Liver (tissue), 9 donors: Measurements from ENCODE around the gene ZNF620. TPM values are rescaled to one million over a fixed set of nuclear protein-coding genes. Genes with fewer than 3 reads are reported as not detected.

ENCODE experiments used
- DNase-seq: peaks from one replicate; pipeline ENCODE4 v3.0.0-alpha.2; 2017; ENCODE audit warnings: low spot score
- H3K27ac ChIP-seq, 2 donors: one replicate each; pipeline ENCODE4 v1.7.0; 2013; ENCODE audit warnings: inconsistent platforms in 2 of 2, low read length in 2 of 2, control low read depth in 1 of 2, low read depth in 1 of 2, mild to moderate bottlenecking in 1 of 2
- H3K27me3 ChIP-seq, 4 donors: one replicate each; pipeline versions ENCODE4 v1.6.1 to v1.7.0; 2013; ENCODE audit warnings: low read length in 3 of 4, inconsistent platforms in 1 of 4, mild to moderate bottlenecking in 1 of 4, moderate library complexity in 1 of 4; ENCODE audit not compliant: control insufficient read depth in 4 of 4, insufficient read depth in 4 of 4
- H3K36me3 ChIP-seq, 4 donors: one replicate each; pipeline versions ENCODE4 v1.6.1 to v1.7.0; 2013; ENCODE audit warnings: low read length in 3 of 4, mild to moderate bottlenecking in 3 of 4, low read depth in 1 of 4, moderate library complexity in 1 of 4; ENCODE audit not compliant: control insufficient read depth in 4 of 4, insufficient read depth in 3 of 4
- H3K4me1 ChIP-seq, 4 donors: one replicate each; pipeline versions ENCODE4 v1.6.1 to v1.7.0; 2013; ENCODE audit warnings: low read length in 3 of 4, mild to moderate bottlenecking in 3 of 4, moderate library complexity in 1 of 4; ENCODE audit not compliant: control insufficient read depth in 4 of 4, insufficient read depth in 4 of 4
- H3K4me3 ChIP-seq, 3 donors: one replicate each; pipeline versions ENCODE4 v1.6.1 to v1.7.0; 2013; ENCODE audit warnings: low read length in 3 of 3, control low read depth in 1 of 3, low read depth in 1 of 3, mild to moderate bottlenecking in 1 of 3
- H3K9ac ChIP-seq, 2 donors: one replicate each; pipeline ENCODE4 v1.7.0; 2013; ENCODE audit warnings: low read length in 2 of 2, mild to moderate bottlenecking in 2 of 2, moderate library complexity in 2 of 2, control low read depth in 1 of 2, low read depth in 1 of 2
- H3K9me3 ChIP-seq, 4 donors: one replicate each; pipeline versions ENCODE4 v1.6.1 to v1.7.0; 2013; ENCODE audit warnings: low read length in 3 of 4; ENCODE audit not compliant: control insufficient read depth in 4 of 4
- EGR1 ChIP-seq, 2 donors: IDR thresholded peaks; 2 replicates each; pipeline ENCODE4 v1.6.1; 2016 to 2018; ENCODE audit warnings: antibody characterized with exemption in 2 of 2, low read depth in 2 of 2
- FOXA1 ChIP-seq: IDR thresholded peaks from 2 replicates; pipeline ENCODE4 v1.6.1; 2016; ENCODE audit warnings: antibody characterized with exemption
- FOXA2 ChIP-seq: IDR thresholded peaks from 2 replicates; pipeline ENCODE4 v1.6.1; 2016; ENCODE audit warnings: antibody characterized with exemption
- GABPA ChIP-seq, 2 donors: IDR thresholded peaks in 1 of 2; conservative IDR thresholded peaks in 1 of 2; 2 replicates each; pipeline ENCODE4 v1.6.1; 2016; ENCODE audit warnings: antibody characterized with exemption in 2 of 2, mild to moderate bottlenecking in 1 of 2, moderate library complexity in 1 of 2
- HNF4A ChIP-seq, 2 donors: conservative IDR thresholded peaks; 2 replicates each; pipeline ENCODE4 v1.6.1; 2016; ENCODE audit warnings: antibody characterized with exemption in 2 of 2, mild to moderate bottlenecking in 2 of 2
- HNF4G ChIP-seq: IDR thresholded peaks from 2 replicates; pipeline ENCODE4 v1.6.1; 2016; ENCODE audit warnings: antibody characterized with exemption
- JUND ChIP-seq, 2 donors: IDR thresholded peaks; 2 replicates each; pipeline ENCODE4 v1.6.1; 2016; ENCODE audit warnings: antibody characterized with exemption in 2 of 2
- NR2F2 ChIP-seq: IDR thresholded peaks from 2 replicates; pipeline ENCODE4 v1.6.1; 2016; ENCODE audit warnings: antibody characterized with exemption
- RAD21 ChIP-seq, 2 donors: IDR thresholded peaks; 2 replicates each; pipeline ENCODE4 v1.6.1; 2016; ENCODE audit warnings: antibody characterized with exemption in 2 of 2, mild to moderate bottlenecking in 2 of 2
- RXRA ChIP-seq, 2 donors: IDR thresholded peaks; 2 replicates each; pipeline ENCODE4 v1.6.1; 2017 to 2018; ENCODE audit warnings: antibody characterized with exemption in 2 of 2, mild to moderate bottlenecking in 1 of 2
- SP1 ChIP-seq: IDR thresholded peaks from 2 replicates; pipeline ENCODE4 v1.6.1; 2018; ENCODE audit warnings: antibody characterized with exemption, mild to moderate bottlenecking
- TAF1 ChIP-seq: conservative IDR thresholded peaks from 2 replicates; pipeline ENCODE4 v1.6.1; 2016; ENCODE audit warnings: antibody characterized with exemption, mild to moderate bottlenecking
- YY1 ChIP-seq: IDR thresholded peaks from 2 replicates; pipeline ENCODE4 v1.6.1; 2016; ENCODE audit warnings: antibody characterized with exemption, mild to moderate bottlenecking
- WGBS: extraction: QIAGEN DNeasy Blood & Tissue Kit; methylation state at CpG from one replicate; pipeline ENCODE4 v1.1.7; 2013; 5-methylcytosine and 5-hydroxymethylcytosine counted together
- polyA plus RNA-seq, 2 donors: library from polyadenylated mRNA; stranded (reverse) in 1 of 2; unstranded in 1 of 2; fragments of 200-250 nt in 1 of 2; fragments of >200 nt in 1 of 2; fragmentation: Nextera tagmentation in 1 of 2; extraction: Ambion mirVana in 1 of 2; gene quantifications; one replicate each; pipeline versions ENCODE4 v1.2.1 to v1.2.3, GENCODE V29; 2013 to 2015
- total RNA-seq, 2 donors: library from RNA; depleted of rRNA; stranded (reverse); fragments of >200 nt; gene quantifications; one replicate each; pipeline ENCODE4 v1.2.3, GENCODE V29; 2014
- TF ChIP-seq, protein P1 (sequence below): IDR thresholded peaks from 2 replicates; pipeline ENCODE4 v1.6.1; 2016; ENCODE audit warnings: antibody characterized with exemption
- TF ChIP-seq, protein P2 (sequence below): IDR thresholded peaks from 2 replicates; pipeline ENCODE4 v1.6.1; 2016; ENCODE audit warnings: antibody characterized with exemption
- TF ChIP-seq, protein P3 (sequence below): fragments of 150-350 bp; IDR thresholded peaks from 2 replicates; pipeline ENCODE4 v1.5.1; 2017; ENCODE audit warnings: improper control_type of control experiment, low read depth, low read length; ENCODE audit not compliant: missing input control
- TF ChIP-seq, protein P4 (sequence below): IDR thresholded peaks from 2 replicates; pipeline ENCODE4 v1.6.1; 2016; ENCODE audit warnings: antibody characterized with exemption
- TF ChIP-seq, protein P5 (sequence below): IDR thresholded peaks from 2 replicates; pipeline ENCODE4 v1.6.1; 2016; ENCODE audit warnings: antibody characterized with exemption, mild to moderate bottlenecking
- donor health status: healthy.
- donor health status: healthy.
- donor health status: healthy.
- donor health status: healthy.
- donor health status: healthy.

ZNF620 gene
- total and polyA plus RNA-seq, 4 donors = 0.95 to 7.1 (median 1.7) TPM

DNA sequence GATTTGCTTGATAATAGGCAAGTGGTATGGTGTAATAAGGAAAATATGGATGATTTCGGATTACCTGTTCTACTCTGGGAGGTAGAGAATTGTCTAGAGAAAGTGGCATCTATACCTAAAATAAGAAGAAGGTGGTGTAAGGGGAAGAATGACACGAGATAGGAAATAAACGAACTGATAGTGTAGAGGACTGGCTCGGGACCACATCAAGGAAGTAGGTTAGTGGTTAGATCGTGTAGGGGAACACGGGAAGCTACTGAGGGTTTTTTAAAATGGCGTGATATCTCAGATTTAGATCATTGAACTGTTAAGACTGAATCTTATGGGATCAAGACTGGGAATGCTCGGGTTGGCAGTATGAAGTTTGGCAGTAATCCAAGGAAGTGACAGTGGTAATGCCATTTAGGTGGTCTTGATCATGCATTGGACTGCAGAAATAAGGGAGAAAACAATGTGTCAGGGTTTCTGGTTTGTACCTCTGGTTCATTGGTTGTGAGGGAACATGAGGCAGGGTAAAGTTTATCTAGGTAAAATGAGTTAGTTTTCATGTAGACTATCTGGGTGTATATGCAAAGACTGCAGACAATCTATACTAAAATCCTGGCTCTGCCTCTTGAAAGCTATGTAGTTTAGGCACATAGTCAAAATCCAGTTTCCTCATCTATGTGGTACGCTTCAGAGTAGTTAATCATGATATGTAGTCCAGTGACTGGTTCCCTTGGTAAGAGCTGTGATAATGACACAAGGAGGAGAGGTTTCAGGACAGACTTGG lies 41.3 kb upstream of the ZNF620 start:
- 72% methylated on average over 9 of the region's 9 CpGs for WGBS
- H3K9ac ChIP-seq = no peak overlapping the region
- no peak for DNase-seq
- TF ChIP-seq HNF4A (conservative IDR thresholded peaks at IDR 0.05) (no peak), HNF4G (no peak), FOXA2 (no peak), RAD21 (IDR thresholded peaks at IDR 0.05) (no peak), FOXA1 (no peak), SP1 (no peak), GABPA (IDR thresholded peaks at IDR 0.05 in 1 of 2, conservative IDR thresholded peaks at IDR 0.05 in 1 of 2) (no peak), EGR1 (IDR thresholded peaks at IDR 0.05; ENCODE audit: low read depth in 2 of 2) (no peak), JUND (IDR thresholded peaks at IDR 0.05) (no peak), RXRA (IDR thresholded peaks at IDR 0.05) (no peak), NR2F2 (no peak), TAF1 (no peak), YY1 (no peak)
- TF ChIP-seq, protein P1, sequence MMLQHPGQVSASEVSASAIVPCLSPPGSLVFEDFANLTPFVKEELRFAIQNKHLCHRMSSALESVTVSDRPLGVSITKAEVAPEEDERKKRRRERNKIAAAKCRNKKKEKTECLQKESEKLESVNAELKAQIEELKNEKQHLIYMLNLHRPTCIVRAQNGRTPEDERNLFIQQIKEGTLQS = no peak
- TF ChIP-seq, protein P2, sequence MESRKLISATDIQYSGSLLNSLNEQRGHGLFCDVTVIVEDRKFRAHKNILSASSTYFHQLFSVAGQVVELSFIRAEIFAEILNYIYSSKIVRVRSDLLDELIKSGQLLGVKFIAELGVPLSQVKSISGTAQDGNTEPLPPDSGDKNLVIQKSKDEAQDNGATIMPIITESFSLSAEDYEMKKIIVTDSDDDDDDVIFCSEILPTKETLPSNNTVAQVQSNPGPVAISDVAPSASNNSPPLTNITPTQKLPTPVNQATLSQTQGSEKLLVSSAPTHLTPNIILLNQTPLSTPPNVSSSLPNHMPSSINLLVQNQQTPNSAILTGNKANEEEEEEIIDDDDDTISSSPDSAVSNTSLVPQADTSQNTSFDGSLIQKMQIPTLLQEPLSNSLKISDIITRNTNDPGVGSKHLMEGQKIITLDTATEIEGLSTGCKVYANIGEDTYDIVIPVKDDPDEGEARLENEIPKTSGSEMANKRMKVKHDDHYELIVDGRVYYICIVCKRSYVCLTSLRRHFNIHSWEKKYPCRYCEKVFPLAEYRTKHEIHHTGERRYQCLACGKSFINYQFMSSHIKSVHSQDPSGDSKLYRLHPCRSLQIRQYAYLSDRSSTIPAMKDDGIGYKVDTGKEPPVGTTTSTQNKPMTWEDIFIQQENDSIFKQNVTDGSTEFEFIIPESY = no peak
- TF ChIP-seq, protein P3, sequence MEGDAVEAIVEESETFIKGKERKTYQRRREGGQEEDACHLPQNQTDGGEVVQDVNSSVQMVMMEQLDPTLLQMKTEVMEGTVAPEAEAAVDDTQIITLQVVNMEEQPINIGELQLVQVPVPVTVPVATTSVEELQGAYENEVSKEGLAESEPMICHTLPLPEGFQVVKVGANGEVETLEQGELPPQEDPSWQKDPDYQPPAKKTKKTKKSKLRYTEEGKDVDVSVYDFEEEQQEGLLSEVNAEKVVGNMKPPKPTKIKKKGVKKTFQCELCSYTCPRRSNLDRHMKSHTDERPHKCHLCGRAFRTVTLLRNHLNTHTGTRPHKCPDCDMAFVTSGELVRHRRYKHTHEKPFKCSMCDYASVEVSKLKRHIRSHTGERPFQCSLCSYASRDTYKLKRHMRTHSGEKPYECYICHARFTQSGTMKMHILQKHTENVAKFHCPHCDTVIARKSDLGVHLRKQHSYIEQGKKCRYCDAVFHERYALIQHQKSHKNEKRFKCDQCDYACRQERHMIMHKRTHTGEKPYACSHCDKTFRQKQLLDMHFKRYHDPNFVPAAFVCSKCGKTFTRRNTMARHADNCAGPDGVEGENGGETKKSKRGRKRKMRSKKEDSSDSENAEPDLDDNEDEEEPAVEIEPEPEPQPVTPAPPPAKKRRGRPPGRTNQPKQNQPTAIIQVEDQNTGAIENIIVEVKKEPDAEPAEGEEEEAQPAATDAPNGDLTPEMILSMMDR = no peak
- TF ChIP-seq, protein P4, sequence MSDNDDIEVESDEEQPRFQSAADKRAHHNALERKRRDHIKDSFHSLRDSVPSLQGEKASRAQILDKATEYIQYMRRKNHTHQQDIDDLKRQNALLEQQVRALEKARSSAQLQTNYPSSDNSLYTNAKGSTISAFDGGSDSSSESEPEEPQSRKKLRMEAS = no peak
- TF ChIP-seq, protein P5, sequence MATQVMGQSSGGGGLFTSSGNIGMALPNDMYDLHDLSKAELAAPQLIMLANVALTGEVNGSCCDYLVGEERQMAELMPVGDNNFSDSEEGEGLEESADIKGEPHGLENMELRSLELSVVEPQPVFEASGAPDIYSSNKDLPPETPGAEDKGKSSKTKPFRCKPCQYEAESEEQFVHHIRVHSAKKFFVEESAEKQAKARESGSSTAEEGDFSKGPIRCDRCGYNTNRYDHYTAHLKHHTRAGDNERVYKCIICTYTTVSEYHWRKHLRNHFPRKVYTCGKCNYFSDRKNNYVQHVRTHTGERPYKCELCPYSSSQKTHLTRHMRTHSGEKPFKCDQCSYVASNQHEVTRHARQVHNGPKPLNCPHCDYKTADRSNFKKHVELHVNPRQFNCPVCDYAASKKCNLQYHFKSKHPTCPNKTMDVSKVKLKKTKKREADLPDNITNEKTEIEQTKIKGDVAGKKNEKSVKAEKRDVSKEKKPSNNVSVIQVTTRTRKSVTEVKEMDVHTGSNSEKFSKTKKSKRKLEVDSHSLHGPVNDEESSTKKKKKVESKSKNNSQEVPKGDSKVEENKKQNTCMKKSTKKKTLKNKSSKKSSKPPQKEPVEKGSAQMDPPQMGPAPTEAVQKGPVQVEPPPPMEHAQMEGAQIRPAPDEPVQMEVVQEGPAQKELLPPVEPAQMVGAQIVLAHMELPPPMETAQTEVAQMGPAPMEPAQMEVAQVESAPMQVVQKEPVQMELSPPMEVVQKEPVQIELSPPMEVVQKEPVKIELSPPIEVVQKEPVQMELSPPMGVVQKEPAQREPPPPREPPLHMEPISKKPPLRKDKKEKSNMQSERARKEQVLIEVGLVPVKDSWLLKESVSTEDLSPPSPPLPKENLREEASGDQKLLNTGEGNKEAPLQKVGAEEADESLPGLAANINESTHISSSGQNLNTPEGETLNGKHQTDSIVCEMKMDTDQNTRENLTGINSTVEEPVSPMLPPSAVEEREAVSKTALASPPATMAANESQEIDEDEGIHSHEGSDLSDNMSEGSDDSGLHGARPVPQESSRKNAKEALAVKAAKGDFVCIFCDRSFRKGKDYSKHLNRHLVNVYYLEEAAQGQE = no peak
- no peak overlapping the region for H3K27ac ChIP-seq
- peaks cover 0 to 3% (median 1%) of the 10 kb centered on the region in 4 donors for H3K4me1 ChIP-seq
- no peaks in the 10 kb centered on the region for H3K9me3 ChIP-seq
- no peak overlapping the region for H3K4me3 ChIP-seq
- peaks cover 8 to 56% (median 41%) of the 10 kb centered on the region in 4 donors for H3K36me3 ChIP-seq
- H3K27me3 ChIP-seq = no peaks in the 10 kb centered on the region
